ENCODE results near the gene PPM1D. TPM values are rescaled to one million over a fixed set of nuclear protein-coding genes. Genes with fewer than 3 reads are reported as not detected.

PPM1D gene
- total RNA-seq, 2 experiments from 2014 or later, result 18.1 to 18.3 TPM

GRCh38 chr17:60615840-60616239 lies 15.8 kb downstream of the PPM1D start:
- ATAC-seq (ENCODE audit: poor library complexity), result no peak
- Histone ChIP-seq H3K36me3 (ENCODE audit: insufficient read depth, low read length) (no peaks in the 10 kb centered on the region), H3K27ac (ENCODE audit: low read depth in 1 of 2, low read length in 2 of 2) (no peak overlapping the region), H3K4me1 (ENCODE audit: insufficient read depth, low read length) (peaks cover 10% of the 10 kb centered on the region), H3K27me3 (ENCODE audit: control insufficient read depth in 1 of 2, insufficient read depth in 2 of 2, low read length in 2 of 2) (no peaks in the 10 kb centered on the region), H3K9me3 (ENCODE audit: control insufficient read depth in 1 of 2, insufficient read depth in 1 of 2, low read length in 2 of 2) (no peaks in the 10 kb centered on the region), H3K4me3 (ENCODE audit: low read length) (no peak overlapping the region)
- Mint-ChIP-seq H3K27ac (no peak overlapping the region), H3K36me3 (ENCODE audit: low read depth) (peaks cover 15% of the 10 kb centered on the region), H3K4me1 (ENCODE audit: low read depth) (peaks cover 41% of the 10 kb centered on the region), H3K9me3 (no peaks in the 10 kb centered on the region), H3K27me3 (no peaks in the 10 kb centered on the region), H3K4me3 (no peak overlapping the region)
- POLR2A ChIA-PET, result no interaction called here
- TF ChIP-seq CTCF (IDR thresholded peaks at IDR 0.05), result no peak
- intact Hi-C loops (cut with DNase I, micrococcal nuclease), result no loop called here
- CTCF ChIA-PET, result no interaction called here
- no peak for DNase-seq

GRCh38 chr17:60618080-60618479 lies 18.1 kb downstream of the PPM1D start:
- no peaks in the 10 kb centered on the region for H3K9me3 ChIP-seq (ENCODE audit: control insufficient read depth in 1 of 2, insufficient read depth in 1 of 2, low read length in 2 of 2)
- Mint-ChIP-seq H3K27ac (no peak overlapping the region), H3K9me3 (no peaks in the 10 kb centered on the region), H3K4me1 (ENCODE audit: low read depth) (peaks cover 30% of the 10 kb centered on the region), H3K27me3 (no peaks in the 10 kb centered on the region), H3K4me3 (no peak overlapping the region), H3K36me3 (ENCODE audit: low read depth) (peaks cover 15% of the 10 kb centered on the region)
- H3K27me3 ChIP-seq (ENCODE audit: control insufficient read depth in 1 of 2, insufficient read depth in 2 of 2, low read length in 2 of 2), result no peaks in the 10 kb centered on the region
- no peaks in the 10 kb centered on the region for H3K36me3 ChIP-seq (ENCODE audit: insufficient read depth, low read length)
- intact Hi-C loops (cut with DNase I, micrococcal nuclease), result no loop called here
- peaks cover 2% of the 10 kb centered on the region for H3K4me1 ChIP-seq (ENCODE audit: insufficient read depth, low read length)
- ATAC-seq (ENCODE audit: poor library complexity) (no peak), DNase-seq (no peak)
- no peak overlapping the region for H3K4me3 ChIP-seq (ENCODE audit: low read length)
- H3K27ac ChIP-seq (ENCODE audit: low read depth in 1 of 2, low read length in 2 of 2), result no peak overlapping the region
- no peak for TF ChIP-seq CTCF (IDR thresholded peaks at IDR 0.05)
- POLR2A ChIA-PET, result no interaction called here
- CTCF ChIA-PET, result no interaction called here

GRCh38 chr17:60618854-60619526 lies 19.0 kb downstream of the PPM1D start:
- ATAC-seq (ENCODE audit: poor library complexity), result no peak
- no peak overlapping the region for H3K4me3 Mint-ChIP-seq
- POLR2A ChIA-PET, result no interaction called here

More at GRCh38 chr17:60618854-60619526, 19.0 kb downstream of the PPM1D start:
- Mint-ChIP-seq H3K4me1 (ENCODE audit: low read depth) (peaks cover 33% of the 10 kb centered on the region), H3K36me3 (ENCODE audit: low read depth) (peaks cover 21% of the 10 kb centered on the region), H3K9me3 (no peaks in the 10 kb centered on the region), H3K27ac (no peak overlapping the region), H3K27me3 (no peaks in the 10 kb centered on the region)
- Histone ChIP-seq H3K27me3 (ENCODE audit: control insufficient read depth in 1 of 2, insufficient read depth in 2 of 2, low read length in 2 of 2) (no peaks in the 10 kb centered on the region), H3K4me1 (ENCODE audit: insufficient read depth, low read length) (no peaks in the 10 kb centered on the region), H3K9me3 (ENCODE audit: control insufficient read depth in 1 of 2, insufficient read depth in 1 of 2, low read length in 2 of 2) (no peaks in the 10 kb centered on the region), H3K27ac (ENCODE audit: low read depth in 1 of 2, low read length in 2 of 2) (no peak overlapping the region), H3K36me3 (ENCODE audit: insufficient read depth, low read length) (peaks cover 2% of the 10 kb centered on the region), H3K4me3 (ENCODE audit: low read length) (no peak overlapping the region)
- no peak for DNase-seq
- intact Hi-C loops (cut with DNase I, micrococcal nuclease), result no loop called here
- no peak for TF ChIP-seq CTCF (IDR thresholded peaks at IDR 0.05)
- CTCF ChIA-PET, result interaction anchor here (1.0 kb wide), 1 partner anchor 18 kb away, joined by 3 read pairs; no protein-coding TSS in a partner anchor
